HL-60 (cell line): ENCODE data around the gene NLK.

Experiments
- DNase-seq, 2 experiments: peaks; one replicate each; pipeline ENCODE4 v3.0.0-alpha.2; 2010 to 2020; ENCODE audit warnings: low read depth in 1 of 2, low spot score in 1 of 2
- H3K27ac ChIP-seq: fragments of 250-450 bp; sonication (Bioruptor Pico); replicated peaks from 2 replicates; pipeline ENCODE4 v1.5.1; 2020; ENCODE audit warnings: mild to moderate bottlenecking, moderate library complexity
- H3K27me3 ChIP-seq: fragments of 250-450 bp; sonication (Bioruptor Pico); 2 replicates; pipeline ENCODE4 v1.5.1; 2021; ENCODE audit warnings: mild to moderate bottlenecking, moderate library complexity; ENCODE audit not compliant: insufficient read depth, poor library complexity, severe bottlenecking
- H3K4me3 ChIP-seq: replicated peaks from 2 replicates; pipeline ENCODE4 v1.5.1; 2011; ENCODE audit warnings: mild to moderate bottlenecking, control low read depth, low read length; ENCODE audit not compliant: insufficient read depth
- CTCF ChIP-seq: IDR thresholded peaks from one replicate; pipeline ENCODE4 v1.5.1; 2011; ENCODE audit warnings: low read length, control low read depth, inconsistent platforms; ENCODE audit not compliant: insufficient read depth
- GABPA ChIP-seq: IDR thresholded peaks from 2 replicates; pipeline ENCODE4 v1.6.1; 2012; ENCODE audit warnings: low read depth
- POLR2AphosphoS5 ChIP-seq: IDR thresholded peaks from 2 replicates; pipeline ENCODE4 v1.6.1; 2012; ENCODE audit warnings: low read depth
- SPI1 ChIP-seq: IDR thresholded peaks from 2 replicates; pipeline ENCODE4 v1.6.1; 2012; ENCODE audit warnings: low read depth, mild to moderate bottlenecking, borderline replicate concordance
- long read RNA-seq: library from polyadenylated mRNA; unstranded; transcript quantifications from one replicate; pipeline ENCODE4 v2.0.0, GENCODE V29; 2020
- TF ChIP-seq, protein P1 (sequence below): IDR thresholded peaks from 2 replicates; pipeline ENCODE4 v1.6.1; 2012; ENCODE audit warnings: low read depth; ENCODE audit not compliant: insufficient replicate concordance

NLK gene
- long read RNA-seq, full-length matches to known transcripts: 6 of 29 reads
- long read RNA-seq, partial matches to known transcripts: 3 of 29 reads
- long read RNA-seq, other reads (novel, unspliced or antisense): 20 of 29 reads

DNA sequence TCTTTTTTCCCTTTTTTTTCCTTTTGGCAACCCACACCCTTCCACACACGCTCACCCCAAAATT lies at the start of gene NLK:
Gene NLK, plus strand, starts transcription at position 21 of the 64 bp plus-strand sequence. CDS start 197 bp downstream, outside the sequence.
- Histone ChIP-seq H3K4me3 (peak within 1 kb of the TSS; percentile 83), H3K27me3 (no peaks in the 10 kb centered on the region), H3K27ac (peak within 1 kb of the TSS; percentile 72)
- TF ChIP-seq CTCF (no peak), POLR2AphosphoS5 (no peak), SPI1 (no peak)
- DNase-seq: no peak

DNA sequence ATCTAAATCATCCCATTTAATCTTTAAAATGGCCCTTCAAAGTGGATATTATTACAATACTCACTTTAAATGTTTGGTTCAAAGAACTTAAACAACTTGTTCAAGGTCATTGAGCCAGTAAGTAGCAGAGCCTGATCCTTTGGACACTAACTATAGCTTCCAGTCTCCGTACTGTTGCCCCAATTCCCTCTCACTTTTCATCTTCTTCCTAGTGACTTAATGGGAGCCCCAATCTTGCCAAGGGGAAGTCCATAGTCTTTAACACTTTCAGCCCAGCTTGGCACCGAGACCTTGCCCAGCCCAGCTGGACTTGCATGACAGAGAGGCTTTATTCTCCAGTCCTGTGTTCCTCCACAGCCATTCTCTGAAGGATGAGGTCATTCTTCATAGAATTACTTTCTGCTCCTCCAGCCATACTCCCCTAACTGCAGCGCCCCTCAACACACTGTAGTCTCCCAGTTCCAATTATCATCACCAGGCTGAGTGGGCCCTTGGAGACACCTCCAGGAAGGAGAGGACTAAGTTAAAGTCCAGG lies 49.2 kb upstream of the NLK start:
- no peak for TF ChIP-seq CTCF
- Histone ChIP-seq H3K27ac (no peak overlapping the region), H3K4me3 (no peak overlapping the region), H3K27me3 (peaks cover 3% of the 10 kb centered on the region)
- no peak for DNase-seq

DNA sequence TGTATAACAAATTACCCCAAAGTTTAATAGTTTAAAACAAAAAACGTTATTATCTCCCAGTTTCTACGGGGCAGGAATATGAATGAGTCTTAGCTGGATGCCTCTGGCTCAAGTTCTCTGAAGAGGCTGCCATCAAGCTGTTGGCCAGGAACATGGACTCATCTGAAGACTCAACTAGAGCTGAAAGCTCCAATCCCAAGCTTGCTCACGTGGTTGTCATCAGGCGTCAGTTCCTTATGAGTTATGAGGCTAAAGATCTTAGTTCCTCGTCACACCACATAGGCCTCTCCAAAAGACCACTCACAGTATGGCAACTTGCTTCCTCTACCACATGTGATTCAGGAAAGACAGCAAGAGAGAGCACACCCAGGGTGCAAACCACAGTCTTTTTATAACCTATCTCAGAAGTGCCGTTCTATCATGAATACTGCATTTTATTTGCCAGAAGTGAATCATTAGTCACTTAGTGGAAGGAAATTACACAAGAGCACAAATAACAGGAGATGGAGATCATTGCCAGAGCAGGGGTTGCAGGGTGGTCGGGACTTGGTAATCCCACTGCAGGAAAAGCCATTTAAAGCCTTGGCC lies 48.7 kb upstream of the NLK start:
- DNase-seq: no peak
- no peak for TF ChIP-seq CTCF
- no peak for TF ChIP-seq SPI1
- no peak for TF ChIP-seq POLR2AphosphoS5
- TF ChIP-seq, protein P1, sequence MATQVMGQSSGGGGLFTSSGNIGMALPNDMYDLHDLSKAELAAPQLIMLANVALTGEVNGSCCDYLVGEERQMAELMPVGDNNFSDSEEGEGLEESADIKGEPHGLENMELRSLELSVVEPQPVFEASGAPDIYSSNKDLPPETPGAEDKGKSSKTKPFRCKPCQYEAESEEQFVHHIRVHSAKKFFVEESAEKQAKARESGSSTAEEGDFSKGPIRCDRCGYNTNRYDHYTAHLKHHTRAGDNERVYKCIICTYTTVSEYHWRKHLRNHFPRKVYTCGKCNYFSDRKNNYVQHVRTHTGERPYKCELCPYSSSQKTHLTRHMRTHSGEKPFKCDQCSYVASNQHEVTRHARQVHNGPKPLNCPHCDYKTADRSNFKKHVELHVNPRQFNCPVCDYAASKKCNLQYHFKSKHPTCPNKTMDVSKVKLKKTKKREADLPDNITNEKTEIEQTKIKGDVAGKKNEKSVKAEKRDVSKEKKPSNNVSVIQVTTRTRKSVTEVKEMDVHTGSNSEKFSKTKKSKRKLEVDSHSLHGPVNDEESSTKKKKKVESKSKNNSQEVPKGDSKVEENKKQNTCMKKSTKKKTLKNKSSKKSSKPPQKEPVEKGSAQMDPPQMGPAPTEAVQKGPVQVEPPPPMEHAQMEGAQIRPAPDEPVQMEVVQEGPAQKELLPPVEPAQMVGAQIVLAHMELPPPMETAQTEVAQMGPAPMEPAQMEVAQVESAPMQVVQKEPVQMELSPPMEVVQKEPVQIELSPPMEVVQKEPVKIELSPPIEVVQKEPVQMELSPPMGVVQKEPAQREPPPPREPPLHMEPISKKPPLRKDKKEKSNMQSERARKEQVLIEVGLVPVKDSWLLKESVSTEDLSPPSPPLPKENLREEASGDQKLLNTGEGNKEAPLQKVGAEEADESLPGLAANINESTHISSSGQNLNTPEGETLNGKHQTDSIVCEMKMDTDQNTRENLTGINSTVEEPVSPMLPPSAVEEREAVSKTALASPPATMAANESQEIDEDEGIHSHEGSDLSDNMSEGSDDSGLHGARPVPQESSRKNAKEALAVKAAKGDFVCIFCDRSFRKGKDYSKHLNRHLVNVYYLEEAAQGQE: no peak
- TF ChIP-seq GABPA: no peak
- Histone ChIP-seq H3K27ac (no peak overlapping the region), H3K4me3 (no peak overlapping the region), H3K27me3 (peaks cover 3% of the 10 kb centered on the region)

DNA sequence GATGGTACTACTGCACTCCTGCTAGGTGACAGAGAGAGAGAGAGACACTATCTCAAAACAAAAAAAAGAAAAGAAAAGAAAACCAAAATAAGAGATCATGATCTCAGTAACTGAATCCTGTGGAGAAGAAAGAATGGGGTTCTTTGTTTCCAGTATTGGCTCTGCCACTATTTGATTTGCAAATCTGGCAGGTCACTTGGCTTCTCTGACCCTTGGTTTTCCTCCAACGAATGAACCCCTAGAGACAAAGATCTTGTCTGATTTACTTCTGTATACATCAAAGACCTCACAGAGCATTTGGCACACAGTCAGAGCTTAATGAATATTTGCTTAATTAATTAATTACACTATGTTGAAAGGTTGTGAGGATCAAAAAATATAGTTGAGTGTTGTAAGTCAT lies 47.9 kb upstream of the NLK start:
- H3K4me3 ChIP-seq: no peak overlapping the region
- no peak for DNase-seq
- peaks cover 3% of the 10 kb centered on the region for H3K27me3 ChIP-seq
- TF ChIP-seq, protein P1: no peak
- no peak for TF ChIP-seq CTCF
- no peak for TF ChIP-seq SPI1
- no peak for TF ChIP-seq POLR2AphosphoS5
- H3K27ac ChIP-seq: no peak overlapping the region
